Raji (cell line): Measurements from ENCODE around the gene HTR2A.

Source experiments
- POLR2A ChIP-seq: IDR thresholded peaks from 2 replicates; pipeline ENCODE4 v1.6.1; 2011; ENCODE audit warnings: low read depth, low read length, control low read depth; ENCODE audit not compliant: insufficient read depth

HTR2A gene

DNA sequence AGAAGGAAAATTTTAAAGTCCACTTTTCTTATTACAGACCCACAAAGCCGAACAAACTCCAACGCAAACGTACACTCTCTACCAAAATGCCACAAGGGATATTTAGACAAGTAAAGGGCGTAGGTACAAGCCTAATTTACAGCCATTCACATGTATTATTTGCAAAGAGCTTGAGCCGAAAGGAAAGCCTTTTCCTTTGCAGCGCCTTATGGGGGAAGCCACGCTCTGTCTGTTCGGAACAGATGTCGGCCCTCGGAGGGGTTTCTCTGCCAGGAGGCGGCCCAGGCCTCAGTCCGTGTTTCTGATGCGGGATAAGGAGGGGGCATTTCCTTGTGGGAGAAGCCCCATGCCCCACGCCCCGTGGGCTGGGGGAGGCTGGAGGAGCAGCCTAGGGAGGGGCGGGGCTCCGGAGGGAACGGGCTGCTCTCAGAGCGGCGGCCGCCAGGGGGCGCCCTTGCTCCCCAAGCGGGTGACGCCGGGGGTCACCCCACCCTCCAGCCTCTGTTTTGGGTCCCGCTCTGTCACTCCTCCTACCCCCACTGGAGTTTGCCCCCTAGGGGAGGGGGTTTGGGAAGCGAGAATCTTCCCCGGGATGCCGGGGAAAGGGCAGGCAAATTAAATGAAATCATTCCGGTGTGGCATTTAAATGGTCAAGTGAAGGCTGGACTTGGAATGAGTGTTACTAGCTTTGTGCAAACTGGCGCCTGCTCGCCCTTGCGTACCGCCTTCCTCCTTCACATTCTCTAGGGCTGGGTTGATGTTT is 2.9 kb downstream of the HTR2A start:
- no peak for TF ChIP-seq POLR2A

DNA sequence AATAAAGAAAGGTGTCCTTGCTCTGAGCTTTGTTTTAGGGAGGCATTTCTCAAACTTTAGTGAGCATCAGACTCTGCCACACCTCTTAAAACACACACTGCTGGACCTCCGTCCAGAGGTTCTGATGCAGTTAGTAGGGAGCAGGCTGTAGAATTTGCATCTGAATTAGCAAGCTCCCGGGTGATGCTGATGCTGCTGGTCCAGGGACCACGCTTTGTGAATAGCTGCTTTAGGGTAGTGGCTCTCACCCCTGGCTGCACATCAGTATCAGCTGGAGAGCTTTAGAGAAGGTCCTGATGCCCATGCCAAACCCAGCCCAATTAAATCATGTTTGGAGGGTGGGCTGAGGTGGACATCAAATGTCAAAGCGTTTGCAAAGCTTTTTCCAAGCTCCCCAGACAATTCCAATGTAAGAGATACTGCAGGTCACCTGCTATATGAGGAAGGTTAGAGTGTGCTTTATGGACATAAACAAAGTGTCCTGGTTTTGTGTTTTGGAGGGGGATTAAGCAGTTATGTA is 3.6 kb downstream of the HTR2A start:
- no peak for TF ChIP-seq POLR2A

DNA sequence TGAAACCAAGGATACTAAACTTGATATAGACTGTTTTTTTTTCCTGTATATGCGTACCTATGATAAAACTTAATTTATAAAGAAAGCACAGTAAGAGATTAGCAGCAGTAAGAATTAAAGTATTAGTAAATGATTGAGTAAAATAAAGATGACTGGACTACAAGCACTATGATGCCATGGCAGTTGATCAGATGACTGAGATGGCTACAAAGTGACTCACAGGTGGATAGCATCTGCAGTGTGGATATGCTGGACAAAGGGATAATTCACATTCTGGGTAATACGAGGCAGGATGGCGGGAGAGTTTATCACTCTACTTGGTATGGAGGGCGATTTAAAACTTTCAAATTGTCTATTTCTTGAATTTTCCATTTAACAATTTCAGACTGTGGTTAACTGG is 11.8 kb downstream of the HTR2A start:
- no peak for TF ChIP-seq POLR2A

DNA sequence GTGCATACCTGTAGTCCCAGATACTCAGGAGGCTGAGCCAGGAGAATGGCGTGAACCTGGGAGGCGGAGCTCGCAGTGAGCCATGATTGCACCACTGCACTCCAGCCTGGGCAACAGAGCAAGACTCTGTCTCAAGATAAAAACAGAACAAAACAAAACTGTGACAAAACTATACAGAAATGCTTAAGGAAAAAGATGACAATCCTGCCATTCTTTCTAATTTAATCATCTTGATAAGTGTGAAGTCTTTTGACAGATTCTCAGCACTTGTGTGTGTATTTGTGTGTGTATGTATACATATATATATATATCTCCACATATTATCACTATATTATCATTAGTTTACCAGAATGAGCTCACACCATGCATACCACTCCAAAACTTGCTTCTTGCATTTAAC is 12.3 kb downstream of the HTR2A start:
- no peak for TF ChIP-seq POLR2A

DNA sequence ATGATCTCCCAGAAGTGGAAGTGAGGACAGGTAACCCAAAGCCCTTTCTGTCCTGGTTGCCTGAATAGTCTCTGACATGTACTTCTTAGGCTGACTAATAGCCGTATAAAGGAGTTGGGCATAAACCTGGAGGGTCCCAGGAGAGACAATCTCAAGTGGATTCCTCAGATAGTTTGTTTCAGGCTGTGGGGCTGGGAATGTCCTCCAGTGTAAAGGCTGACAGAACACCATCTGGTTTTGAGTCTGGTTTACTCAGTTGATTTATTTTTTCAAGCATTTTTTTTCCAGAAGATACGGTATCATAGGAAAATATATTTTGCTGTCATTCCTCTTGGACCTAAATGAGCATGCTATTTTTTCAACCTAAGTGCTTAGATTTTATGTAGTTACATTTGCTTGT is 15.2 kb downstream of the HTR2A start:
- no peak for TF ChIP-seq POLR2A

DNA sequence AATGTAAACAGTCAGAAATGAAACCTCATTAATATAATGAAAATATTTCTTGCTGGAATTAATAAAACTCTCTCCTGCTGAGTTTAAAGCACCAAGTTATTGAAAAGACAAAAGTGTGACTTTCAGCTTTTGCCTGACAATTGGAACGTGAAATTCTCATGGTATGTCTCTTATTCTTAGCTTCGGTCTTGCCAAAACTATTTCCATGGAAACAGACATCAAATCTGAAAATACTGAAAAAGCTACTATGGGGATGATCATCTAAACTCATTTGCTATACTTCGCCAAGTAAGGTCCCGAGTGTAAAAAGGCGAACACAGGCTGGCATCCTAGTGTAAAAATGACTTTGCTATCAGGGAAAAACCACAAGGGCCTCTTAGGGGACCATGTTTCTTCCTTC is 22.8 kb downstream of the HTR2A start:
- no peak for TF ChIP-seq POLR2A

DNA sequence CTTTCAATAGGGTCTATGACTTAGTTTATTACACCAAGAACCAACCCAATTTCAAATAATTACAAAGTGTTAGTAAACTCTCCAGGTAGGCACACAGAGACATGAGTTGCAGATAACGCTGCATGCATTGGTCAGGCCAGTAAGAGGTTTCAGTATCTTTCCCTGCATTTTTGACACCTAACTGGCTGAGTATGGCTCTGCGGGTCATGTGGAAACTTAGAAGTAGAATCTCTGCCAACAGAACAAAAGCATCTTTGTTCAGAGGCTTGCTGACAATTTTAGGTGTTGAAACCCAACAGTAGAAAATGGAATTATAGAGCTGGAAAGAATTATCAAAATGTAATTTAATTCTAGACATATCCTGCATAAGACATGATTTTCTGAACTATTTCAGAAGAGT is 25.3 kb downstream of the HTR2A start:
- no peak for TF ChIP-seq POLR2A

DNA sequence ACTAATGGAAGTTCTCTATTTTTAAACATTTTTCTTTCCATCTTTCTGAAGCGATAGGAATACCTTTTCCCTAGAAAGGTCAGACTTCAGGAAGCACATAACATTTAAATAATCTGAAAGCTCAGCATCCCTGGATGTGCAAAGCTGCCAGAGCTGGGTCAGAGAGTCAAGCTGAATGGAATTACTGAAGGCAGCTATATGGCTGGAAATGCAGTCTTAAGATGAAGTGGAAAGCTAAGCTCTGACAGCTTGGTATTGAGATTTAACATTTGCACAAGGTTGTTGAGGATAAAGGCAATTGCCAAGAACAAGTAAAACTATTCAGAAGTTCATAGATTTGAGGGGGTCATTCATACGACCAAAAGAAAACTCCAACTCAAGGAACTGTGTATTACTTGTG is 28.8 kb downstream of the HTR2A start:
- no peak for TF ChIP-seq POLR2A

DNA sequence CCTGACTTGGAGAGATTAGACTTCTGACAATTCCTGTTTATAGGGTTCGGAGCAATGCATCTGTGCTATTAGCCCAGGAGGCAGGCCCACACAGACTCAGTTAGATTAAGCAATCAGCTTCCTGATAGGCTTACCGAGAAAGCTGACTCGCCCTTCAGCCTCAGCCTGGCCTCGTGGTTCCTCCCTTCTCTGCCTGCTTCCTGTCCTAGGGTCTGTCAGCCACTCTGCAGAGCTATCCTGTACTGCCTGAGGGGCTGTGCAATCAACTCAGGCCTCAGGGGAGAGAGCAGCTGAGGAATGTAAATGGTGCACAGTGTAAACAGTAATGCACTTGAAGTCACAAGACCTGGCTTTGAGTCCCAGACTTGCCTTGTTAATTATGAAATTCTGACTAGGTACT is 30.7 kb downstream of the HTR2A start:
- TF ChIP-seq POLR2A, result no peak

DNA sequence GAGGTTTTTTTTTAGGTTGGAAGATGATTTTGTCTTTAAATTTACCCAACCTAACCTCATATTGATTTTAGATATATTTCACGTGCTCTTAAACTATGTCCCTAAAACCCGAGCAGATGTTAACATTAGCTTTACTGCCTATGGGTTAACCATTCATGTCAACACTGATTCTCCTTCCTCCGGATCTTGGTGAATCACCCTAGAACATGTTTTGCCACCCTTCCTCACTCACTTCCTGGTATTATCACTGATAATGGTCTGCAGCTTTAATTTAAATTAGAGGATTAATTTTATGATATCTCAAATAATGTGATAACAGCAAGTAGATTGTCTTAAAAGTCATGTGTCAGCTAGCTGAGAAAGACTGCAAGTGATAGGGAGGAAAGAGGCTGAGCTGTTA is 31.9 kb downstream of the HTR2A start:
- no peak for TF ChIP-seq POLR2A

DNA sequence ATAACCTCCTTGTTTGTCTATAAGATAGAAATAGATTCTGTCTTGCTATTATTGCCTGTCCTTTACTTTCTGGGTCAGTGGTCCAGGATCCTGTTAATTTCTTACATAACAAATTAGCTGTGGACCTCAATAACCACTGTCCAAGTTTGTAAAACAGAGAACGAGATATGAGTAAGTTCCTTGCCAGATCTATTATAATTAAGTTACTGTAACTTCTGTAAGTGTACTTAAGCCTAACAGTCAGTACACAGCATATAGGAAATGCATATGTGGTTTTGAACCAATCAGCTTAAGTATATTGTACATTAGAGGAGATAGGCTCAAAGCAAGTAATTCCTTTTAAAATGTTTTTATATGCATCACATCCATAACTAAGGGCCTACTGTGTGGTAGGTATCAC is 34.9 kb downstream of the HTR2A start:
- TF ChIP-seq POLR2A, result no peak

DNA sequence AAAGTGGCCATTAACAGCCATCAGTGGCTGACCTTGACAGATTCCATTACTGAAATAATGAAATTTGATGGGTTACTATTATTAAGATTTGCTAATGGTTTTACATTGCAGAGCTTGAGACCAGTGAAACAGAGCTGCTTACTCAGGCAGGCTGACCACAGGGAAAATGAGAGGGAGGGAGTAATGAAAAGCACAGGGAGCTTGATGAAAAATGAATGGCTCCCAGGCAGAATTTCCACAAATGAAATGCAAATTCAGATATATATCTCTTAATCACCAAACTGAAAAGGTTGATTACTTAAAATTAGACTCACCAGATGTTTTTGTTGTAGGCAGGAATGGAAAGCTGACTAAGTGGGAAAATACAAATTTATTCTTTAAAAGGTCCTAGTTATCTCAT is 36.1 kb downstream of the HTR2A start:
- no peak for TF ChIP-seq POLR2A

DNA sequence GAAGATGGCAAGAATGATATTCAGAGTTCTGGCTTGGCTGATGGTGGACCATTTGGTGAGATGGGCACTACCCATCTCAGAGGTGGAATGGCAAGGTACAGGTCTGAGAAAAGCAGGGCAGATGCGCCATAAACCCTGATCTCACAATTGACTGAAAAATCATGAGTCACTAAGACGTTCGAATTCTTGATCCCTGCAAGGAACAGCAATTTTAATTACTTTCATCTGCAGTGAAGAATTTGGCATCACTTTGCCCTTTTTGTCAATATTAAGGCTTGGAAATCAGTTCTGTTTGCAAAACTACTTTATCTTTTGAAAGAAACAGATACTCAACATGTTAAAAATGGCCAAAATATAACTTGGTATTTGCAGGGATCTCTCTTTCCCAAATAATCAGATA is 38.1 kb downstream of the HTR2A start:
- no peak for TF ChIP-seq POLR2A

DNA sequence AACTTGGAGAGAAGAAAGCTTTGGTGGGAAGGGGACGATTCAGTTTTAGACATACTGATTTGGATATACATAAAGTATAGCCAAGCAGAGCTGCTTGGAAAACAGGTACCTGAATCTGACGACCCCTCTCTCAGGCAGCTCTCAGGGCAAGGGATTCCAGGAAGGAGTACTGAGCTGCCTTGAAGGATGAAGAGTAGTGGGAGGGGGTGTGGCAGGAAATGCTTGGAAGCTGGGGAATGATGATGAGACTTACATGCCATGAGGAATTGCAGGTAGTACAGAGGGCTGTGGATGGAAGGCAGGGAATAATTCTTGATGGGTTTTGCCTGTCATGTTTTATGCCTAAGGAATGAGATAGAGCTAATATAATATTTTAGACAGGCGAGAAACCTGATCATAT is 38.7 kb downstream of the HTR2A start:
- TF ChIP-seq POLR2A, result no peak

DNA sequence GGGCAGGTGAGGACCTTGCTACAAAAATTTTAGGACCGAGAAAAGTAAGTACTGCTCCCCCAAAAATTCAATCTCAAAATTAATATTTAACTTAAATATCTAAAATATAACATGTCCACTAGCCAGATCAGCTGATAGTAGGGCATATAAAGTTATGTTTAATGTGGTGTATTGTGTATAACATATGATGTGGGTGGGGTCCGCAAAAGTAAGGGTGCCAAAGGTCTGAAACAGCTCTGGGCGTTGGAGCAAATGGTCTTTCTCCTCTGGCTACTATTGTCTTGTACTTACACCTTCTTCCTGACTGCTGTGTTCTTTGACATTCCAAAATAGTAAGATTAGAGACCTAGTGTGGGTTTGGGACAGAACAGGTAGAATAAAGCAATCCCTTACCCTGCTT is 41.2 kb downstream of the HTR2A start:
- TF ChIP-seq POLR2A, result no peak

DNA sequence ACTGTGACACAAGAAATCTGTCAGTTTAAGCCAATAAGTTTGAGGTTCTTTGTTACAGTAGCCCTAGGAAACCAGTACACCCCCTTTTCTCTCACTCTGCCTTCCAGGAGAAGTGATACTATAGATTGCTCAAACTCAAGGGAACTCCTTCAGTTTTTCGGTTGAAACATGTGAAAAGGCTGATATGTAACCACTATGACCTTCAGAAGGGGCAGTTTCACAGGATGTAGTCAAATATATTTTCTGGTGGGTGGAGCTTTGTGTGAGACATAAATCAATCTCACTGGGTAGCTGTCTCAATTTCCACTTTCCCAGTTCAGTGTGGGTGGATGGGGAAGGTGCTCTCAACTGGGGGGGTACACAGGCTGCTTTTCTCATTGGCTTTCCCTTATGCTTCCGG is 41.7 kb downstream of the HTR2A start:
- TF ChIP-seq POLR2A, result no peak

DNA sequence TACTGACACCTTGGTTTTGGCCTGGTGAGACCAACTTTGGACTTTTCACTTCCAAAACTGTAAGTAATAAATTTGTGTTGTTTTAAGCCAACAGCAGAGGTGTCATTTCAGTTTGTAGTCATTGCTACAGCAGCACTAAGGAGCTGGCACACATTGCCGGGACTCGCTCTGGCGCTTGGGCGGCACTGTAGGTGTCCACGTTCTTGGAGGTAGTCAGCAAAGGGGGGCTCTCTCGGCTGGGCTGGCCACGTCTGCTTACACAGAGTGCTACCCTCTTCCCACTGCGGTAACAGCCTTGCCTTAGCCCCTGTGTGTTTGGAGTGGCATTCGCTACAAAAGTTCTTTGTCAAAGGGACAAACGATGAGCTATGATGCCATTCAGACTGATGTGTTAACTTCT is 44.7 kb downstream of the HTR2A start:
- TF ChIP-seq POLR2A, result no peak
